HTR-8/SVneo (cell line): ENCODE data around the gene CYB5R2.

Experiments
- DNase-seq: peaks from one replicate; pipeline ENCODE4 v3.0.0; 2011; ENCODE audit warnings: low spot score, mixed read lengths; ENCODE audit not compliant: insufficient read length
- FAIRE-seq: peaks from 2 replicates; lab custom pipeline; 2011; peaks lifted over from hg19 to GRCh38; lab: Jason Lieb, UNC

CYB5R2 gene

GRCh38 chr11:7642747-7643146 is 30.6 kb downstream of the CYB5R2 start:
- no peak for FAIRE-seq
- DNase-seq: no peak

GRCh38 chr11:7640816-7641215 is 32.5 kb downstream of the CYB5R2 start:
- DNase-seq: no peak
- no peak for FAIRE-seq

- no peak for FAIRE-seq
- no peak for DNase-seq
Measured at GRCh38 chr11:7639643-7640025, 33.7 kb downstream of the CYB5R2 start.

- no peak for FAIRE-seq
Measured at GRCh38 chr11:7638710-7639642, 34.3 kb downstream of the CYB5R2 start.

GRCh38 chr11:7637447-7638157 is 35.7 kb downstream of the CYB5R2 start:
- FAIRE-seq (no peak), DNase-seq (no peak)

More at GRCh38 chr11:7638710-7639642, 34.3 kb downstream of the CYB5R2 start:
- no peak for DNase-seq

- DNase-seq (no peak), FAIRE-seq (no peak)
Measured at GRCh38 chr11:7636350-7636749, 37.0 kb downstream of the CYB5R2 start.

- FAIRE-seq: no peak
- DNase-seq: no peak
Measured at GRCh38 chr11:7635708-7636107, 37.6 kb downstream of the CYB5R2 start.

- no peak for DNase-seq
- no peak for FAIRE-seq
Measured at GRCh38 chr11:7635137-7635536, 38.2 kb downstream of the CYB5R2 start.

GRCh38 chr11:7632211-7632610 is 41.1 kb downstream of the CYB5R2 start:
- DNase-seq (no peak), FAIRE-seq (no peak)

- FAIRE-seq: no peak
- no peak for DNase-seq
Measured at GRCh38 chr11:7630002-7630401, 43.3 kb downstream of the CYB5R2 start.

- DNase-seq (no peak), FAIRE-seq (no peak)
Measured at GRCh38 chr11:7628660-7629059, 44.6 kb downstream of the CYB5R2 start.

- DNase-seq (no peak), FAIRE-seq (no peak)
Measured at GRCh38 chr11:7622721-7623120, 50.6 kb downstream of the CYB5R2 start.

- no peak for DNase-seq
- no peak for FAIRE-seq
Measured at GRCh38 chr11:7621554-7621953, 51.7 kb downstream of the CYB5R2 start.

GRCh38 chr11:7621090-7621489 is 52.2 kb downstream of the CYB5R2 start:
- FAIRE-seq (no peak), DNase-seq (no peak)

GRCh38 chr11:7619322-7619721 is 54.0 kb downstream of the CYB5R2 start:
- FAIRE-seq: no peak
- DNase-seq: no peak

GRCh38 chr11:7617032-7617431 is 56.3 kb downstream of the CYB5R2 start:
- no peak for FAIRE-seq

More at GRCh38 chr11:7617032-7617431, 56.3 kb downstream of the CYB5R2 start:
- DNase-seq: no peak
